ENCODE data around the gene LARGE1. TPM values are rescaled to one million over a fixed set of nuclear protein-coding genes. Genes with fewer than 3 reads are reported as not detected.

LARGE1 gene
- total RNA-seq, 1 experiment from 2014 or later: 1.5 TPM

DNA sequence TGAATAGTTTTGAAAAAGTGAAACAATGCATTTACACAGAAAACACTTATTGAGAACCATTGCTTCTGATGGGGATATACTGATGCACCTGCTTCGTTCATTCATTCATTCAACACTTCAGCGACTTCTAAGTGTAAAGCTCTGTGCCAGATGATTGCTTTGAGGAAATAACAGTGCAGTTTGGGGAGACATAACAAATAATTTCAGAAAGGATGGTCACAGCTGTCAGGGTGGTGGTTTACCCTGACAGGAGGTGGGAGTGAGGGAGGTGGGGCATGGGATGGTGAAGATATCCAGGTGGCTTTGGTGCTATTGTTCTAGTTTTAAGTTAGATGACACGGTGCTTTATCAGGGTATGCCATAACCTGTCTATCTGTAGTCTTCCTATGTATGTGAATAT, 344.1 kb downstream of the LARGE1 start (continued):
- TF ChIP-seq, protein P1, sequence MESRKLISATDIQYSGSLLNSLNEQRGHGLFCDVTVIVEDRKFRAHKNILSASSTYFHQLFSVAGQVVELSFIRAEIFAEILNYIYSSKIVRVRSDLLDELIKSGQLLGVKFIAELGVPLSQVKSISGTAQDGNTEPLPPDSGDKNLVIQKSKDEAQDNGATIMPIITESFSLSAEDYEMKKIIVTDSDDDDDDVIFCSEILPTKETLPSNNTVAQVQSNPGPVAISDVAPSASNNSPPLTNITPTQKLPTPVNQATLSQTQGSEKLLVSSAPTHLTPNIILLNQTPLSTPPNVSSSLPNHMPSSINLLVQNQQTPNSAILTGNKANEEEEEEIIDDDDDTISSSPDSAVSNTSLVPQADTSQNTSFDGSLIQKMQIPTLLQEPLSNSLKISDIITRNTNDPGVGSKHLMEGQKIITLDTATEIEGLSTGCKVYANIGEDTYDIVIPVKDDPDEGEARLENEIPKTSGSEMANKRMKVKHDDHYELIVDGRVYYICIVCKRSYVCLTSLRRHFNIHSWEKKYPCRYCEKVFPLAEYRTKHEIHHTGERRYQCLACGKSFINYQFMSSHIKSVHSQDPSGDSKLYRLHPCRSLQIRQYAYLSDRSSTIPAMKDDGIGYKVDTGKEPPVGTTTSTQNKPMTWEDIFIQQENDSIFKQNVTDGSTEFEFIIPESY (IDR thresholded peaks at IDR 0.05; ENCODE audit: extremely low read depth, insufficient replicate concordance, low read length): no peak

DNA sequence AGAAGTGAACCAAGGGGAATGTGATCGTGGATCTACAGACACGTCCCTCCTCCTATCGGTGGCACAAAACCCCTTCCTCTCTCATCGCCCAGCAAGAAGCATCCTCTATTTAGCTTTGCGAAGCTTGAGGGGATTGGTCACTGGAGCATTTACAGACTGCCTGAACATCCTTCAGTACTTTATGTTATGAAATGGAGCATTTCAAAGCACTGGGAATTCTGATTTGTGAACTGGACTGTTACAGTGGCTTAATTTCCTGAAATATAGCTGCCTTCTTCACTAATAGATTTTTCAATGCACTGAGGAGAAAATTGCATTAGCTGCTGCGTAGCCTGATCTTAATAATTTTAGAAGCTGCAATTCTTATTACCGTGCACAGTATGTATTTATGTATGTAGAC, 344.5 kb downstream of the LARGE1 start:
- Histone ChIP-seq H3K9me2 (ENCODE audit: insufficient read depth) (no peaks in the 10 kb centered on the region), H3K27me3 (ENCODE audit: insufficient read depth, low read length) (no peaks in the 10 kb centered on the region), H3K27ac (ENCODE audit: low read depth, low read length) (no peak overlapping the region), H2AFZ (ENCODE audit: low read depth, low read length, poor library complexity, severe bottlenecking) (no peak overlapping the region), H3K9ac (ENCODE audit: low read length) (no peak overlapping the region), H3K4me2 (ENCODE audit: low read length) (no peak overlapping the region), H3K79me2 (ENCODE audit: insufficient read depth, low read length) (no peaks in the 10 kb centered on the region), H3K9me3 (ENCODE audit: control insufficient read depth in 1 of 2, insufficient read depth in 1 of 2, low read depth in 1 of 2, low read length in 2 of 2) (peaks cover 0 to 24% of the 10 kb centered on the region in 2 experiments; a peak in 2 of 4 replicates), H3K4me3 (replicated peaks in 1 of 2; ENCODE audit: low read depth in 1 of 2, low read length in 2 of 2) (no peak overlapping the region), H4K20me1 (ENCODE audit: insufficient read depth) (no peaks in the 10 kb centered on the region), H3K4me1 (ENCODE audit: control insufficient read depth in 1 of 2, insufficient read depth in 2 of 2, low read length in 2 of 2) (no peaks in the 10 kb centered on the region), H3K36me3 (ENCODE audit: control insufficient read depth in 1 of 2, insufficient read depth in 2 of 2, low read length in 2 of 2) (no peaks in the 10 kb centered on the region)
- ChIA-PET CTCF (no interaction called here), POLR2A (no interaction called here), RAD21 (ENCODE audit: low non-redundant PET in 1 of 2, low total read pairs in 2 of 2, uncharacterized antibody in 2 of 2, unreplicated experiment in 2 of 2) (no interaction called here)
- intact Hi-C loops (cut with micrococcal nuclease): no loop called here
- BruUV-seq (replicated peaks): no TSS peak
- DNase-seq (ENCODE audit: low read depth, low spot score) (no peak), ATAC-seq (no peak)
- TF ChIP-seq YY1 (IDR thresholded peaks at IDR 0.05; ENCODE audit: extremely low read depth, insufficient replicate concordance, low read depth, low read length) (no peak), EZH2phosphoT487 (IDR thresholded peaks at IDR 0.05; ENCODE audit: borderline replicate concordance) (no peak), POLR2A (IDR thresholded peaks at IDR 0.05; ENCODE audit: borderline replicate concordance, extremely low read depth, insufficient read depth, insufficient read length) (no peak)
- TF ChIP-seq, protein P2, sequence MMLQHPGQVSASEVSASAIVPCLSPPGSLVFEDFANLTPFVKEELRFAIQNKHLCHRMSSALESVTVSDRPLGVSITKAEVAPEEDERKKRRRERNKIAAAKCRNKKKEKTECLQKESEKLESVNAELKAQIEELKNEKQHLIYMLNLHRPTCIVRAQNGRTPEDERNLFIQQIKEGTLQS (IDR thresholded peaks at IDR 0.05): no peak

DNA sequence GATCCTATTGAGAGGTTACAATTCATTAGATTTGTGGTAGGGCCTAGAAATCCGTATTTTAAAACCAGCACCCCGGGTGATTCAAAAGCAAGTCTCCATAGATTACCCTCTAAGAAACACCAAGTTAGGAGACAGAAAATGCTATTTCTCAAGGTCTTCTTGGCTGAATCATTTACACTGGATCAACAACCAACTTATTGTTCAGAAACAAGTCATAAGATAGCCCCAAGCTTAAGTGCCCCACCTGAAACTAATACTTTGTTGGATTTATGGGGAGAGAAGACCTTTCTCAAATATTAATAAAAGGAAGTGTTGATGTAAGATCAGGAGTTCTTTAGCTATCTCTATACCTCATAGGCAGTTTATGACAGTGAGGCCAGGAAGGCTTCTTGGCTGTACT, 345.2 kb downstream of the LARGE1 start:
- H3K4me2 ChIP-seq (ENCODE audit: low read length): no peak overlapping the region
- no peaks in the 10 kb centered on the region for H3K79me2 ChIP-seq (ENCODE audit: insufficient read depth, low read length)
- H4K20me1 ChIP-seq (ENCODE audit: insufficient read depth): no peaks in the 10 kb centered on the region
- no peaks in the 10 kb centered on the region for H3K36me3 ChIP-seq (ENCODE audit: control insufficient read depth in 1 of 2, insufficient read depth in 2 of 2, low read length in 2 of 2)
- ChIA-PET RAD21 (ENCODE audit: low non-redundant PET in 1 of 2, low total read pairs in 2 of 2, uncharacterized antibody in 2 of 2, unreplicated experiment in 2 of 2) (no interaction called here), CTCF (no interaction called here), POLR2A (no interaction called here)
- H3K9me3 ChIP-seq (ENCODE audit: control insufficient read depth in 1 of 2, insufficient read depth in 1 of 2, low read depth in 1 of 2, low read length in 2 of 2): peaks cover 0 to 22% of the 10 kb centered on the region in 2 experiments; a peak in 2 of 4 replicates
- H2AFZ ChIP-seq (ENCODE audit: low read depth, low read length, poor library complexity, severe bottlenecking): no peak overlapping the region
- H3K9me2 ChIP-seq (ENCODE audit: insufficient read depth): no peaks in the 10 kb centered on the region
- H3K4me1 ChIP-seq (ENCODE audit: control insufficient read depth in 1 of 2, insufficient read depth in 2 of 2, low read length in 2 of 2): no peaks in the 10 kb centered on the region
- H3K4me3 ChIP-seq (replicated peaks in 1 of 2; ENCODE audit: low read depth in 1 of 2, low read length in 2 of 2): no peak overlapping the region
- no peak overlapping the region for H3K9ac ChIP-seq (ENCODE audit: low read length)
- no TSS peak for BruUV-seq (replicated peaks)
- DNase-seq (ENCODE audit: low read depth, low spot score): no peak
- H3K27me3 ChIP-seq (ENCODE audit: insufficient read depth, low read length): no peaks in the 10 kb centered on the region
- no peak for ATAC-seq
- H3K27ac ChIP-seq (ENCODE audit: low read depth, low read length): no peak overlapping the region
- intact Hi-C loops (cut with micrococcal nuclease): no loop called here
- no peak for TF ChIP-seq YY1 (IDR thresholded peaks at IDR 0.05; ENCODE audit: extremely low read depth, insufficient replicate concordance, low read depth, low read length)
- no peak for TF ChIP-seq FOSL1 (IDR thresholded peaks at IDR 0.05; ENCODE audit: low read depth)
- TF ChIP-seq CEBPB (IDR thresholded peaks at IDR 0.05; ENCODE audit: low read depth): no peak
- TF ChIP-seq EGR1 (IDR thresholded peaks at IDR 0.05; ENCODE audit: low read depth): no peak
- TF ChIP-seq, protein P2 (IDR thresholded peaks at IDR 0.05): no peak
- no peak for TF ChIP-seq EZH2 (IDR thresholded peaks at IDR 0.05)
- TF ChIP-seq, protein P3, sequence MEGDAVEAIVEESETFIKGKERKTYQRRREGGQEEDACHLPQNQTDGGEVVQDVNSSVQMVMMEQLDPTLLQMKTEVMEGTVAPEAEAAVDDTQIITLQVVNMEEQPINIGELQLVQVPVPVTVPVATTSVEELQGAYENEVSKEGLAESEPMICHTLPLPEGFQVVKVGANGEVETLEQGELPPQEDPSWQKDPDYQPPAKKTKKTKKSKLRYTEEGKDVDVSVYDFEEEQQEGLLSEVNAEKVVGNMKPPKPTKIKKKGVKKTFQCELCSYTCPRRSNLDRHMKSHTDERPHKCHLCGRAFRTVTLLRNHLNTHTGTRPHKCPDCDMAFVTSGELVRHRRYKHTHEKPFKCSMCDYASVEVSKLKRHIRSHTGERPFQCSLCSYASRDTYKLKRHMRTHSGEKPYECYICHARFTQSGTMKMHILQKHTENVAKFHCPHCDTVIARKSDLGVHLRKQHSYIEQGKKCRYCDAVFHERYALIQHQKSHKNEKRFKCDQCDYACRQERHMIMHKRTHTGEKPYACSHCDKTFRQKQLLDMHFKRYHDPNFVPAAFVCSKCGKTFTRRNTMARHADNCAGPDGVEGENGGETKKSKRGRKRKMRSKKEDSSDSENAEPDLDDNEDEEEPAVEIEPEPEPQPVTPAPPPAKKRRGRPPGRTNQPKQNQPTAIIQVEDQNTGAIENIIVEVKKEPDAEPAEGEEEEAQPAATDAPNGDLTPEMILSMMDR (IDR thresholded peaks at IDR 0.05 in 2 of 3, conservative IDR thresholded peaks at IDR 0.05 in 1 of 3; ENCODE audit: borderline replicate concordance in 1 of 3, insufficient read depth in 1 of 3, low read depth in 2 of 3, low read length in 2 of 3): no peak
- TF ChIP-seq, protein P4, sequence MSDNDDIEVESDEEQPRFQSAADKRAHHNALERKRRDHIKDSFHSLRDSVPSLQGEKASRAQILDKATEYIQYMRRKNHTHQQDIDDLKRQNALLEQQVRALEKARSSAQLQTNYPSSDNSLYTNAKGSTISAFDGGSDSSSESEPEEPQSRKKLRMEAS (IDR thresholded peaks at IDR 0.05): no peak
- no peak for TF ChIP-seq RAD21 (IDR thresholded peaks at IDR 0.05; ENCODE audit: low read depth)
- no peak for TF ChIP-seq TCF7L2 (IDR thresholded peaks at IDR 0.05; ENCODE audit: borderline replicate concordance, extremely low read depth, insufficient read depth, insufficient read length)
- TF ChIP-seq ELF1 (IDR thresholded peaks at IDR 0.05; ENCODE audit: borderline replicate concordance, low read depth): no peak
- TF ChIP-seq SIN3A (IDR thresholded peaks at IDR 0.05; ENCODE audit: low read depth): no peak
